ENCODE data around the gene C9orf43.
A peak's percentile ranks its signal among the peaks of the same experiment; 100 is the strongest.
"Not testable (repeated sequence)": the region's sequence is repeated elsewhere in the genome, so short reads cannot be mapped to it uniquely, and the experiment has no call there.

Gene C9orf43

GRCh38 chr9:113425072-113425471, 14.5 kb downstream of the C9orf43 start:
- no peak for DNase-seq

DNA sequence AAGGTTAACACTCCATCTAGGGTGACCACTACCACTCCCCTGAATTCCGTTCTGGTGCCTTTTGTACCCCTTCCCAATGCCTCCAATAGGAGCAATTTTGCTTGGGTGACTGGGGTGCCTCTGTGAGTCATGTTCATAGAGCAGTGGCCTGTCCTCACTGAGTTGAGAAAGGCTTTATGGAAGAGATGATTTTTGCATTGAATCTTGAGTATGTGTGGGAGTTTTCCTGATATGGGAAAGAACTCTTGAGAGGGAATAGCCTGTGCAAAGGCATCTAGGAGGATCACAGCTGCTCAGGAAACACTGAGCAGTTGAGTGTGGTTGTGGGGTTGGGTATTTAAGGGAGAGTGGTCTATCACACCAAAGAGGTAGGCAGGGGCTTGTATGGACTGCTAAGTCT, 16.2 kb downstream of the C9orf43 start:
- no peak for DNase-seq

GRCh38 chr9:113427629-113428028, 17.1 kb downstream of the C9orf43 start:
- DNase-seq: no peak

- DNase-seq: no peak
Observed at GRCh38 chr9:113428062-113428615, 17.6 kb downstream of the C9orf43 start.

- no peak for DNase-seq
Observed at GRCh38 chr9:113431191-113431590, 20.6 kb downstream of the C9orf43 start.

DNA sequence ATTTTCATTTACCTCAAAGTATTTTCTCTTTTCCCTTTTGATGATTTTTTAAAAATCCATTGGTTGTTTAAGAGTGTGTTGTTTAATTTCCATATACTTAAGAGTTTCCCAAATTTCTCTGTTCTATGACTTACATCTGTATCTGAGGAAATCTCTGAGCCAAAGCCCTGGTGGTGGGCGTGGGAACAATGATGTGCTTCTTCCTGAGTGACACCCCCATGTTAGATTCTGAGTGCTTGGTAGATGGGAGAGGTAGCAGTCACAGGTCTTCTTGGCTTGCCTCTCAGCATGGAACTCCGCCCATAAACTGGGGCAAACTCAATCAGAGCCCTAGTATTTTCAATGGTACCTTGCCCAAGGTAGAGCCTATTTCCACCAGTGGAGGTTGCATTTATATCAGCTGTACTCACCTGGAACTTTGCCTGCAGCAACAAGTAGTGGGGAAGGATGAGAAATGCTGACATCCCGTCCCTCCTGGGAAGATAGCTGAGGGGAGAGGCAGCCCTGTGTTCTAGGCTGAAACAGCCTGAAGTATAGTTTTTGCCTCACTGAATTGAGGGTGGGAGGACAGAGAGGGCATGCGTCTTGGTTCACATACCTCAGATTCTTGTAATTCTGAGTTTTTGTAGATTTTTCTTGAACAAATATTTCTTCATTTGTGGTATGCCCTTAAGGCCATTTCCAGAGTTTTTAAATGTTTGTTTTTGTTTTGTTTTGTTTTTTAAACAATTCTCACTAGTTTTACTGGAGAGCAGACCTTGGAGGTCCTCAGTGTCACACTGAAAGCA, 26.4 kb downstream of the C9orf43 start:
- no peak for DNase-seq

- not testable (repeated sequence) for DNase-seq
Observed at GRCh38 chr9:113437716-113438115, 27.2 kb downstream of the C9orf43 start.

GRCh38 chr9:113444736-113445135, 34.2 kb downstream of the C9orf43 start:
- DNase-seq: no peak

- DNase-seq: peak; percentile 15
Observed at GRCh38 chr9:113446323-113446740, 35.8 kb downstream of the C9orf43 start.

GRCh38 chr9:113449376-113449775, 38.8 kb downstream of the C9orf43 start:
- no peak for DNase-seq

DNA sequence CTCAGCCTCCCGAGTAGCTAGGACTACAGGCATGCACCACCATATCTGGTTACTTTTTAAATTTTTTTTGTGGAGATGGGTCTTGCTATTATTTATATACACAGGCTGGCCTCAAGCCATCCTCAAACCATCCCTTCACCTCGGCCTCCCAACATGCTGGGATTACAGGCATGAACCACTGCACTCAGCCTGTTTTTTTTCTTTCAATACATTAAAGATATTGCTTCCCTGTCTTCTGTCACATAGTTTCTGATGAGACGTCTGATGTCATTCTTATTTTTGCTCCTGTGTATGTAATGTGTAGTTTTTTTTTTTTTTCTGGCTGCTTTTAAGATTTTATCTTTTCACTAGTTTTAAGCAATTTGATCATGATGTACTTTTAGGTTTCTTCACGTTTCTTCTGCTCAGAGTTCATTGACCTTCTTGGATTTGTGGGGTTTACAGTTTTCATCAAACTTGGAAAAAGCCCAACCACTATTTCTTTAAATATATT, 41.6 kb downstream of the C9orf43 start:
- DNase-seq: no peak

DNA sequence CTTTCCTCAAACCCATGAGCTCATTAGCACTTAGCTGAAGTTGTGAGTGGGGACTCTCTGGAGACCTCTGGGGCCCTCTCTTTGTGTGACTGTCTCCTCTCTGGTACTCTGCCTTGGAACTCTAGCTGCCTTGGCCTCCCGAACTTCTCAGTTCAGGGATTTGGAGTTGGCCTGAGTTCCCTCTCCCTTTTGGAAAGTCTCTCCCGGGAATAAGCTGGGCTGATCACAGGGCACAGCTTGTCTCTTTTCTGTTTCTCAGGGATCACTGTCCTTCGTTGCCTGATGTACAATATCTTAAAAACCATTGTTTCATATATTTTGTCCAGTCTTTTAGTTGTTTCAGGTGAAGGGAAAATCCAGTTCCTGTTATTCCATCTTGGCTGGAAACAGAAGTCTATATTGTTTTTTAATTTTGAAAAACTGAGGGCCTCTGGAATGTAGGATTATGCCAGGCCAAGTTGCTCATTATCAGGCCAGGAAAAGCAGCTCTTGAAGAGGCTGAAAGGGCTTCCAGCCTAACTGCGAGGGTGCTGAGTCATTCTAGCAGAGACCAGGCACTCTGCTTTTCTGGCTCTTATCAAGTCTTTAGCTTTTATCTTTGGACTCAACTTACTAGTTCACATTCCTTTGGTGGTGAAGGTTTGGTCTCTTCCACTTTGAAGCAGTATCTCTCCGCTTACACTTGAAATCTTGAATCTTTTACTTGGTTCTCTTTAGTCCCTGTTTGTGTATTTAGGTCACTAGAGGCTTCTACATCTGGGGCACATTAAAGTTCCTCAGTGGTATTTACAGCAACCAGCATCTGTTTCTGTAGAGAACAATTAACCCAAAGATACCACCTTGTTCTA, 44.6 kb downstream of the C9orf43 start:
- DNase-seq: no peak

GRCh38 chr9:113456235-113456634, 45.7 kb downstream of the C9orf43 start:
- DNase-seq: no peak

DNA sequence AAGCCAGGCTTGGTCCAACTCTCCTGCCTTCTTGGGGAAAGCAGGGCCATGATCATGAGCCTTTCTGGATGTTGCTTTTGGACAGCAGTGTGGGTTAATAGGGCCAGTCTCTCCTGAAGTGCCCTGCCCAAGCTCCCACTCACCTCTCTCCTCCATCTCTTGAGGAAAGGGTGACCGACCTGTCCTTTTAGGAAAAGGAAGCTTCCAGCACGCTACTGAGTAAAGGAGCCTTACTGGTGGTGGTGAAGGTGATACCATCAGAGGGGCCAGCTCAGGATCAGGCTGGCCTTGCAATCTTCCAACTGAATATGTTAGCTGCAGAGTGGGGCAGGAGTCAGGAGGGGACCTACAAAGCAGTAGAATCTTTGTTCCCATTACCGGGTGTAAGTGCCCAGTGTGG, 50.7 kb downstream of the C9orf43 start:
- no peak for DNase-seq

- DNase-seq: no peak
Observed at GRCh38 chr9:113461943-113462342, 51.4 kb downstream of the C9orf43 start.

- no peak for DNase-seq
Observed at GRCh38 chr9:113462781-113463286, 52.3 kb downstream of the C9orf43 start.

- no peak for DNase-seq
Observed at GRCh38 chr9:113463418-113464285, 53.1 kb downstream of the C9orf43 start, which contains the start of gene RGS3. Gene RGS3 (plus strand): TSS chr9:113463727. CDS start chr9:113463803, 76 bp downstream.

DNA sequence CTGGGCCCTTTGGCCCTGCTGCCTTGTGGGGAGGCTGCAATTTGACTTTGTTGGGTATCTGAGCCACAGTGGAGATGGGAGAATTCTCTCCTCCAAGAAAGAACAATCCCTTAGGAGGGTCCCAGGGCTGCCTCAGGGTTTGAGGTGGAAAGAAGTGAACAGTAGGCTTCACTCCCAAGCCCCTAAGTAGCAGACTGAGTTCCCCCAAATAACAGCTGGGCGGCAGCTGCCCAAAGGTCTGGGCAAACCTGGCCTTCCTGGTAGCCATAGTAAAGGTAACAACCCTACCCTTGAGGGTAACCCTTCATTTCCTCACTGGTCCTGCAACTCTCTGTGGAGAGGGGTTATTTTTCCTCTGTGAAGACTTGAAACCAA, 53.7 kb downstream of the C9orf43 start:
- DNase-seq: no peak

DNA sequence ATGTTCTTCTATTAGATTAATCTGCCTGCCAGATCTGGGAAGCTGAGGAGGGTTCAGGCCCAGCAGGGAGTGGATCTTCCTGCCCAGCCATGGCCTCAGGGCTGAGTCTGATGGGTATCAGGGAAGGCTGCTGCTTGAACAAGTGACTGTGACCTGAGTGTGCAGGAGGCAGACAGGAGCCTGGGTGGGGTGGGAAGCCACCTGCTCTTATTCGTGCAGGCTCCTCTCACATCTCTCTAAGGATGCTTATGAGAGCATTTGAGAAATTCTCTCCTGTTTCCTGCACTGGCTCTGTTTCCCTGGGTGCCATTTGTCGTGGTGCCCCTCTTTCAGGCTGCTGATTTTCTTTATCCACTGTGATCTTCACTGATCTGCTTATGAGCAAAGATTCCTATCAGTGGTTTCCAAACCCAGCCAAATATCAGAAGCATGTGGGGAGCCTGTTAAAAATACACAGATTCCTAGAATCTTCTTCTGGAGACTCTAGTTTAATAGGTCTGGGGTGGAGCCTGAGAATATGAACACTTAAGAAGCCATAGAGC, 55.1 kb downstream of the C9orf43 start:
- DNase-seq: no peak

DNA sequence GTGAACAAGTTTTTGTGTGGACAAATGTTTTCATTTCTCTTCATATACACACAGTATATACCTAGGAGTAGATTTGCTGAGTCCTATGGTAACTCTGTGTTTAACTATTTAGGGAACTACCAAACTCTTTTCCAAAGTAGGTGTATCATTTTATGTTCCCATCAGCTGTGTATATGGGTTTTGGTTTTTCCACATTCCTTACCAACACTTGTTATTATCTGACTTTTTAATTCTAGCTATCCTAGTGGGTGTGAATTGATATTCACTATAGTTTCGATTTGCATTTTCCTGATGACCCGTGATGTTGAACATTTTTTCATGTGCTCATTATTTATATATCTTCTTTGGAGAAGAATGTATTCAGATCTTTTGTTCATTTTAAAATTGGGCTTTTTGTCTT, 56.6 kb downstream of the C9orf43 start:
- no peak for DNase-seq

DNA sequence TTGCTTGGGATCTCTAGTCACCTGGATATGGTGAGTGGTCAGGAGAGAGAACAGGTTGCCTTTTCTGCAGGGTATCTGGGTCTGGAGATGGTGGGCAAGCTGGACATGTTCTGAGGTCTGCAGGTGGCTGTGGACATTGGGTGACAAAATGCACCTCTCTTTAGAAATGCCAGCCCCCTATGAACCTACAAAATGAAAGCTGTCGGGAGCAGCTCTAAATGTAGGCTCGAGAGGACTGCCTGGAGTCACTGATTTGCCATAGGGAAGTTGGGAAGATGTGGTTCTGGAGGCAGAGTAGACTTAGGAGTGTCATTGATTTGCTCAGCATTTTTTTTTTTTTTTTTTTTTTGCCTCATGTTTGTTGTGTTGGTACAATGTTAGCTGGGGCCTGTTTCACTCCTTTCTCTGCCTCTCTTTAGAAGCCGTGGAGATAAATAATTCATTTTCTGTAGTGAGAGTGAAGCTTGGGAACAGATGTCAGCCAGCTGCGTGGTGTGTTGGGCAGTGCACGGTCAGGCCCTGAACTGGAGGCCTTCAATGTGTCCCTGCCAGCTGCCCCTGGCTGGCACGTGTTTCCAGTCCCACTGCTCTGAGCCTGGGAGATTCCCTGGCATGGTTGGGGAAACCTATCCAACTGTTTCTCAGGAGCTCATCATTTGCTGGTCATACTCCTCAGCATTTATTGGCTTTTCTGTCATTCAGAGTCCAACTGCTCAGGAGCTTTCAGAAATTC, 58.3 kb downstream of the C9orf43 start:
- DNase-seq: no peak
